OCI-LY3 (cell line): Measurements from ENCODE around the gene POLR3K.
A peak's percentile ranks its signal among the peaks of the same experiment; 100 is the strongest.

Source experiments
- H2AFZ ChIP-seq: fragments of 200-600, 300-600 bp; shearing (Covaris generic); 2 replicates; pipeline ENCODE4 v1.6.0; 2014; ENCODE audit warnings: antibody characterized with exemption, low read depth, low read length
- H3K27ac ChIP-seq: fragments of 200-600, 300-600 bp; sonication (generic); 2 replicates; pipeline ENCODE4 v1.5.1; 2014; ENCODE audit warnings: mild to moderate bottlenecking, low read length, moderate library complexity, mixed read lengths
- H3K27me3 ChIP-seq: fragments of 200-600, 300-600 bp; sonication (generic); 2 replicates; pipeline ENCODE4 v1.6.1; 2014; ENCODE audit warnings: low read depth, low read length, mixed read lengths
- H3K36me3 ChIP-seq: fragments of 200-600, 300-600 bp; sonication (generic); replicated peaks from 2 replicates; pipeline ENCODE3; 2014; ENCODE audit warnings: low read depth, low read length, mixed read lengths
- H3K4me1 ChIP-seq: fragments of 300-600, 200-600 bp; sonication (generic); 2 replicates; pipeline ENCODE4 v1.6.1; 2014; ENCODE audit warnings: low read length, mixed read lengths
- H3K4me2 ChIP-seq: fragments of 200-600, 300-600 bp; sonication (generic); 2 replicates; pipeline ENCODE4 v1.6.1; 2014; ENCODE audit warnings: low read length, mixed read lengths
- H3K4me3 ChIP-seq: fragments of 300-600, 200-600 bp; sonication (generic); 2 replicates; pipeline ENCODE4 v1.5.1; 2014; ENCODE audit warnings: antibody characterized with exemption, mild to moderate bottlenecking, low read length, moderate library complexity
- H3K79me2 ChIP-seq: fragments of 300-600, 200-600 bp; shearing (Covaris generic); 2 replicates; pipeline ENCODE4 v1.6.1; 2014; ENCODE audit warnings: mild to moderate bottlenecking, low read length, mixed read lengths
- H3K9ac ChIP-seq: fragments of 300-600, 200-600 bp; shearing (Covaris generic); 2 replicates; pipeline ENCODE4 v1.6.0; 2014; ENCODE audit warnings: mild to moderate bottlenecking, low read length, moderate library complexity
- H3K9me3 ChIP-seq: fragments of 200-600, 300-600 bp; shearing (Covaris generic); 2 replicates; pipeline ENCODE4 v1.6.1; 2014; ENCODE audit warnings: low read length, mixed read lengths; ENCODE audit not compliant: insufficient read depth
- H4K20me1 ChIP-seq: fragments of 200-600, 300-600 bp; sonication (generic); 2 replicates; pipeline ENCODE4 v1.6.1; 2016; ENCODE audit warnings: low read length, mixed read lengths; ENCODE audit not compliant: insufficient read depth
- CTCF ChIP-seq: fragments of 200-600, 300-600 bp; sonication (generic); IDR thresholded peaks from 2 replicates; pipeline ENCODE4 v1.5.1; 2014; ENCODE audit warnings: antibody characterized with exemption, low read length, low read depth
- EZH2phosphoT487 ChIP-seq: fragments of 200-600 bp; shearing (Covaris generic); IDR thresholded peaks from 2 replicates; pipeline ENCODE4 v1.6.1; 2018; ENCODE audit warnings: antibody characterized with exemption, mixed run types, low read depth

The POLR3K gene

GRCh38 chr16:77273-77806 lies 23.9 kb upstream of the POLR3K start:
- H3K79me2 ChIP-seq = peaks cover 15% of the 10 kb centered on the region
- H3K4me3 ChIP-seq = peak overlapping the region; percentile 92
- peaks cover 13% of the 10 kb centered on the region for H3K27me3 ChIP-seq
- no peaks in the 10 kb centered on the region for H3K9me3 ChIP-seq
- no peak for TF ChIP-seq EZH2phosphoT487
- 0 out of 2 replicates have a peak, but pooled peaks have one; percentile 5 for TF ChIP-seq CTCF
- H3K27ac ChIP-seq = peak overlapping the region; percentile 63
- H3K36me3 ChIP-seq = peaks cover 17% of the 10 kb centered on the region
- H3K4me1 ChIP-seq = peaks cover 25% of the 10 kb centered on the region
- H3K4me2 ChIP-seq = peak overlapping the region; percentile 85
- peak overlapping the region; percentile 83 for H3K9ac ChIP-seq
- no peaks in the 10 kb centered on the region for H4K20me1 ChIP-seq
- H2AFZ ChIP-seq = peak overlapping the region; percentile 1; the same call in 1 of the 2 replicates

GRCh38 chr16:76535-77272 lies 23.3 kb upstream of the POLR3K start:
- Histone ChIP-seq H3K36me3 (peaks cover 17% of the 10 kb centered on the region), H3K79me2 (peaks cover 15% of the 10 kb centered on the region), H3K4me1 (peaks cover 25% of the 10 kb centered on the region), H3K9ac (peak overlapping the region; percentile 83), H4K20me1 (no peaks in the 10 kb centered on the region), H3K9me3 (no peaks in the 10 kb centered on the region), H3K4me2 (peak overlapping the region; percentile 85), H3K27ac (peak overlapping the region; percentile 63), H2AFZ (no peak overlapping the region), H3K27me3 (peaks cover 17% of the 10 kb centered on the region), H3K4me3 (peak overlapping the region; percentile 92)
- TF ChIP-seq EZH2phosphoT487 (no peak), CTCF (no peak)

- Histone ChIP-seq H3K27ac (no peak overlapping the region), H3K4me2 (peak overlapping the region; percentile 85), H3K9me3 (no peaks in the 10 kb centered on the region), H3K9ac (peak overlapping the region; percentile 83; the same call in 1 of the 2 replicates), H4K20me1 (no peaks in the 10 kb centered on the region), H3K27me3 (peaks cover 23% of the 10 kb centered on the region), H3K4me1 (peaks cover 25% of the 10 kb centered on the region), H3K79me2 (peaks cover 15% of the 10 kb centered on the region), H3K36me3 (peaks cover 12% of the 10 kb centered on the region), H3K4me3 (no peak overlapping the region), H2AFZ (no peak overlapping the region)
- TF ChIP-seq EZH2phosphoT487 = no peak
- no peak for TF ChIP-seq CTCF
Measured at GRCh38 chr16:75580-76501, 22.4 kb upstream of the POLR3K start.
